Loucy (cell line): ENCODE results near the gene OR13G1.
A peak's percentile ranks its signal among the peaks of the same experiment; 100 is the strongest.

Experiments used
- H2AFZ ChIP-seq: fragments of 200-600 bp; sonication (generic); 2 replicates; pipeline ENCODE4 v1.6.0; 2016; ENCODE audit warnings: antibody characterized with exemption, mild to moderate bottlenecking, low read length, moderate library complexity
- H3F3A ChIP-seq: fragments of 200-600 bp; 2 replicates; pipeline ENCODE4 v1.6.0; 2016; ENCODE audit warnings: antibody characterized with exemption, low read depth, mild to moderate bottlenecking
- H3K27me3 ChIP-seq: fragments of 200-600 bp; sonication (generic); 2 replicates; pipeline ENCODE4 v1.6.1; 2014; ENCODE audit warnings: low read length, mild to moderate bottlenecking; ENCODE audit not compliant: insufficient read depth, poor library complexity, severe bottlenecking
- H3K36me3 ChIP-seq: fragments of 200-600 bp; sonication (generic); 2 replicates; pipeline ENCODE4 v1.6.1; 2016; ENCODE audit warnings: low read length; ENCODE audit not compliant: insufficient read depth
- H3K4me1 ChIP-seq: fragments of 200-600 bp; sonication (generic); 2 replicates; pipeline ENCODE4 v1.5.1; 2014; ENCODE audit warnings: low read length, mild to moderate bottlenecking; ENCODE audit not compliant: insufficient read depth, poor library complexity, severe bottlenecking
- H3K4me2 ChIP-seq: fragments of 200-600 bp; sonication (generic); 2 replicates; pipeline ENCODE4 v1.6.0; 2014; ENCODE audit warnings: antibody characterized with exemption, low read length, low read depth, mild to moderate bottlenecking; ENCODE audit not compliant: poor library complexity, severe bottlenecking
- H3K4me3 ChIP-seq: fragments of 200-600 bp; sonication (generic); 2 replicates; pipeline ENCODE4 v1.5.1; 2014; ENCODE audit warnings: low read length, mild to moderate bottlenecking, mixed read lengths; ENCODE audit not compliant: poor library complexity, severe bottlenecking
- H3K79me2 ChIP-seq: fragments of 200-600 bp; sonication (generic); 2 replicates; pipeline ENCODE4 v1.6.1; 2014; ENCODE audit warnings: low read length; ENCODE audit not compliant: insufficient read depth
- H3K9ac ChIP-seq: fragments of 200-600 bp; sonication (generic); 2 replicates; pipeline ENCODE4 v1.6.0; 2014; ENCODE audit warnings: mild to moderate bottlenecking, low read depth, low read length, moderate library complexity; ENCODE audit not compliant: poor library complexity, severe bottlenecking
- H3K9me2 ChIP-seq: fragments of 200-600 bp; sonication (generic); replicated peaks from 2 replicates; pipeline ENCODE4 v1.6.1; 2016; ENCODE audit warnings: low read depth, low read length, mixed read lengths
- H3K9me3 ChIP-seq: fragments of 200-600 bp; sonication (generic); 2 replicates; pipeline ENCODE4 v1.6.1; 2014; ENCODE audit warnings: mild to moderate bottlenecking, antibody characterized with exemption, low read length, low read depth; ENCODE audit not compliant: insufficient read depth
- H4K20me1 ChIP-seq: fragments of 200-600 bp; sonication (generic); 2 replicates; pipeline ENCODE4 v1.6.0; 2014; ENCODE audit warnings: antibody characterized with exemption, low read length, mild to moderate bottlenecking; ENCODE audit not compliant: insufficient read depth, poor library complexity, severe bottlenecking
- EZH2phosphoT487 ChIP-seq: fragments of 200-600 bp; IDR thresholded peaks from 2 replicates; pipeline ENCODE4 v1.6.1; 2018; ENCODE audit warnings: antibody characterized with exemption, mild to moderate bottlenecking, moderate library complexity, borderline replicate concordance
- TF ChIP-seq, protein P1 (sequence below): fragments of 200-600 bp; sonication (generic); conservative IDR thresholded peaks from 2 replicates; pipeline ENCODE4 v1.5.1; 2014; ENCODE audit warnings: mild to moderate bottlenecking, antibody characterized with exemption, low read length

The OR13G1 gene

DNA sequence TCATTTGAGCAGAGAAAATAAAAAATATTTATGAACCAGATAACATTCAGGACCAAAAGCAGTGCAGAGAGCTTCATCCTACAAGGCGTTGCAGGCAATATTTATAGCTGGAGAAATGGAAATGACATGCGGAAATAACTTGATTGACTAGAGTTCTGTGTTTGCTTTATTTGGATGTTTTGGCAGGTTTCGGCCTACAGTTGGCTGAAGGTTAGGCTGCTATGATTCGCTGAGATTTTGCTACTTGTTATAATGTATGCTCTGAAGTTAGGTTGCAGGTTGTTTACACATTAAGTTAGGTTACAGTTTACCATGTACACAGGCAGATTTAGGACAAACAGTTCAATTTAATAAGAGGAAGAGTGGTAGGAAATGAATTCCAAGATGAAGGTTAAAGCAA, 632 bp upstream of the OR13G1 start:
- H3K4me2 ChIP-seq = no peak overlapping the region
- no peak overlapping the region for H2AFZ ChIP-seq
- no peak overlapping the region for H3K4me3 ChIP-seq
- no peak for TF ChIP-seq EZH2phosphoT487
- TF ChIP-seq, protein P1, sequence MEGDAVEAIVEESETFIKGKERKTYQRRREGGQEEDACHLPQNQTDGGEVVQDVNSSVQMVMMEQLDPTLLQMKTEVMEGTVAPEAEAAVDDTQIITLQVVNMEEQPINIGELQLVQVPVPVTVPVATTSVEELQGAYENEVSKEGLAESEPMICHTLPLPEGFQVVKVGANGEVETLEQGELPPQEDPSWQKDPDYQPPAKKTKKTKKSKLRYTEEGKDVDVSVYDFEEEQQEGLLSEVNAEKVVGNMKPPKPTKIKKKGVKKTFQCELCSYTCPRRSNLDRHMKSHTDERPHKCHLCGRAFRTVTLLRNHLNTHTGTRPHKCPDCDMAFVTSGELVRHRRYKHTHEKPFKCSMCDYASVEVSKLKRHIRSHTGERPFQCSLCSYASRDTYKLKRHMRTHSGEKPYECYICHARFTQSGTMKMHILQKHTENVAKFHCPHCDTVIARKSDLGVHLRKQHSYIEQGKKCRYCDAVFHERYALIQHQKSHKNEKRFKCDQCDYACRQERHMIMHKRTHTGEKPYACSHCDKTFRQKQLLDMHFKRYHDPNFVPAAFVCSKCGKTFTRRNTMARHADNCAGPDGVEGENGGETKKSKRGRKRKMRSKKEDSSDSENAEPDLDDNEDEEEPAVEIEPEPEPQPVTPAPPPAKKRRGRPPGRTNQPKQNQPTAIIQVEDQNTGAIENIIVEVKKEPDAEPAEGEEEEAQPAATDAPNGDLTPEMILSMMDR = no peak
- no peaks in the 10 kb centered on the region for H3K9me3 ChIP-seq
- H3K79me2 ChIP-seq = no peaks in the 10 kb centered on the region
- H4K20me1 ChIP-seq = no peaks in the 10 kb centered on the region
- no peaks in the 10 kb centered on the region for H3K36me3 ChIP-seq
- H3K9me2 ChIP-seq = no peaks in the 10 kb centered on the region
- H3K9ac ChIP-seq = no peak overlapping the region
- no peaks in the 10 kb centered on the region for H3K27me3 ChIP-seq
- no peaks in the 10 kb centered on the region for H3K4me1 ChIP-seq
- no peaks in the 10 kb centered on the region for H3F3A ChIP-seq

DNA sequence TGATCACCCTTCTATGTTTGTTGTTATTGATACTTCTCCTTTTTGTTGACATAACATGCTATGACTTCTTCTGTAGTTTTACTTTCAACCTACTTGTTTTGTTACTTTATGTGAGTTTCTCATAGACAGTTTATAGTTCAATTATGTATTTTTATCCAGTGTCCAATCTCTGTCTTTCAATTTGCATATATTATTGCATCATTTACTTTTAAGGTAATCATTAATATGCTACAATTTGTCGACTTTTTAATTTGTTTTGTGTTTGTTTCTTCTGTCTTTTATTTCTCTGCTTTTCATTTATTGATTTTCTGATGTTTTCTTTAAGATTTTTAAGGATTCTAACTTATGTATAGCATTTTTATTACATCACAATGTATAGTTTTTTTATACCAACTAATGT, 10.3 kb downstream of the OR13G1 start:
- no peak overlapping the region for H3K9ac ChIP-seq
- no peaks in the 10 kb centered on the region for H3K4me1 ChIP-seq
- H4K20me1 ChIP-seq = no peaks in the 10 kb centered on the region
- H3K36me3 ChIP-seq = no peaks in the 10 kb centered on the region
- no peaks in the 10 kb centered on the region for H3F3A ChIP-seq
- H3K9me3 ChIP-seq = peaks cover 4% of the 10 kb centered on the region
- H3K4me2 ChIP-seq = no peak overlapping the region
- no peak overlapping the region for H2AFZ ChIP-seq
- no peaks in the 10 kb centered on the region for H3K79me2 ChIP-seq
- TF ChIP-seq, protein P1 = no peak
- TF ChIP-seq EZH2phosphoT487 = no peak
- H3K9me2 ChIP-seq = no peaks in the 10 kb centered on the region
- no peaks in the 10 kb centered on the region for H3K27me3 ChIP-seq
- H3K4me3 ChIP-seq = no peak overlapping the region

GRCh38 chr1:247656221-247656875, 23.2 kb downstream of the OR13G1 start:
- Histone ChIP-seq H3K9me2 (no peaks in the 10 kb centered on the region), H3K4me2 (peak overlapping the region; percentile 52), H3F3A (no peaks in the 10 kb centered on the region), H3K27me3 (no peaks in the 10 kb centered on the region), H2AFZ (peak overlapping the region; percentile 72; the same call in 1 of the 2 replicates), H3K79me2 (no peaks in the 10 kb centered on the region), H4K20me1 (no peaks in the 10 kb centered on the region), H3K9ac (peak overlapping the region; percentile 47), H3K4me1 (peaks cover 5% of the 10 kb centered on the region), H3K9me3 (peaks cover 9% of the 10 kb centered on the region; the same call in 1 of the 2 replicates), H3K4me3 (peak overlapping the region; percentile 50), H3K36me3 (no peaks in the 10 kb centered on the region)
- TF ChIP-seq, protein P1 = no peak
- no peak for TF ChIP-seq EZH2phosphoT487
